Hindlimb muscle (tissue), 1 donor: ENCODE results near the gene EEPD1. TPM values are rescaled to one million over a fixed set of nuclear protein-coding genes. Genes with fewer than 3 reads are reported as not detected.

Source experiments
- DNase-seq: peaks from one replicate; pipeline ENCODE4 v3.0.0-alpha.2; 2013
- polyA plus RNA-seq: library from polyadenylated mRNA; unstranded; fragments of 120-200 nt; gene quantifications from one replicate; pipeline ENCODE4 v1.2.1, GENCODE V29; 2013; ENCODE audit not compliant: insufficient read length

Gene EEPD1
- polyA plus RNA-seq, 1 donor: 14.7 TPM

- no peak for DNase-seq
Measured at GRCh38 chr7:36344622-36345021, 191.6 kb downstream of the EEPD1 start.

GRCh38 chr7:36346260-36346831 is 193.3 kb downstream of the EEPD1 start:
- DNase-seq: no peak

- DNase-seq: no peak
Measured at GRCh38 chr7:36348256-36348655, 195.2 kb downstream of the EEPD1 start.

GRCh38 chr7:36348771-36349170 is 195.7 kb downstream of the EEPD1 start:
- no peak for DNase-seq

- DNase-seq: no peak
Measured at GRCh38 chr7:36349626-36350025, 196.6 kb downstream of the EEPD1 start.

Other genes starting within 250 kb of the EEPD1 start
- gene ANLN, start 236.6 kb downstream of the EEPD1 start, polyA plus RNA-seq: 19.4 TPM